Right cardiac atrium (tissue), 5 donors: Measurements from ENCODE around the gene TBL1X. TPM values are rescaled to one million over a fixed set of nuclear protein-coding genes. Genes with fewer than 3 reads are reported as not detected.

Source experiments
- ATAC-seq, 2 donors: fragments of 200-7000 bp; cut with Tn5 transposase; one replicate each; pipeline versions ENCODE4 v1.8.0 to v1.9.1; 2020; ENCODE audit warnings: moderate library complexity in 2 of 2, mild to moderate bottlenecking in 1 of 2
- DNase-seq, 3 donors: peaks; one replicate each; pipeline ENCODE4 v3.0.0-alpha.2; 2020
- H3K27ac ChIP-seq: one replicate; pipeline ENCODE4 v1.5.1; 2013; ENCODE audit warnings: mild to moderate bottlenecking, low read length, control low read depth, moderate library complexity
- H3K27me3 ChIP-seq: one replicate; pipeline ENCODE4 v1.6.1; 2013; ENCODE audit not compliant: control insufficient read depth, insufficient read depth
- H3K4me1 ChIP-seq: one replicate; pipeline ENCODE4 v1.6.1; 2013; ENCODE audit warnings: low read length; ENCODE audit not compliant: control insufficient read depth, insufficient read depth
- H3K4me3 ChIP-seq: one replicate; pipeline ENCODE4 v1.5.1; 2013; ENCODE audit warnings: low read length, control low read depth
- H3K9me3 ChIP-seq: one replicate; pipeline ENCODE4 v1.6.1; 2013; ENCODE audit warnings: low read length; ENCODE audit not compliant: control insufficient read depth
- WGBS: extraction: QIAGEN DNeasy Blood & Tissue Kit; methylation state at CpG from one replicate; pipeline ENCODE4 v1.1.7; 2013; 5-methylcytosine and 5-hydroxymethylcytosine counted together
- intact Hi-C, 4 donors: fragments of 100-400 bp; cut with DNase I; formaldehyde crosslinking; loops; one replicate each; pipeline versions ENCODE4 v1.11.0 to v1.14.0; 2022 to 2023
- polyA plus RNA-seq: library from polyadenylated mRNA; stranded (reverse); fragments of 200-250 nt; gene quantifications from one replicate; pipeline ENCODE4 v1.2.3, GENCODE V29; 2013
- total RNA-seq, 4 donors: library from RNA; stranded (reverse); fragmentation: NEBNext Ultra II Directional; extraction: Animal tissue kit (Norgen Biotek cat#: 25700); gene quantifications; one replicate each; pipeline ENCODE4 v1.2.1, GENCODE V29; 2021
- donor health status: healthy with polysubstance abuse.
- donor health status: DM: no; HTN: yes; CAD: no.
- donor health status: DM: no; HTN: no; CAD: no.
- donor health status: DM: no; HTN: yes; CAD: no; lungs with severe emphysema.
- donor health status: DM: yes; HTN: yes; CAD: no.

TBL1X gene
- total and polyA plus RNA-seq, 5 donors, result 5.1 to 16.3 (median 13.4) TPM

- no peak overlapping the region for H3K27ac ChIP-seq
- peaks cover 2% of the 10 kb centered on the region for H3K4me1 ChIP-seq
- 46% methylated on average over 3 of the region's 3 CpGs for WGBS
- no peaks in the 10 kb centered on the region for H3K9me3 ChIP-seq
- intact Hi-C loops, result no loop called here
- ATAC-seq (no peak), DNase-seq (no peak)
- H3K27me3 ChIP-seq, result no peaks in the 10 kb centered on the region
- H3K4me3 ChIP-seq, result no peak overlapping the region
Measured at GRCh38 chrX:9668537-9668936, 203.7 kb downstream of the TBL1X start.

- no peak for DNase-seq
- peaks cover 2% of the 10 kb centered on the region for H3K4me1 ChIP-seq
- intact Hi-C loops, result no loop called here
- 75% methylated on average over 8 of the region's 8 CpGs for WGBS
- no peak overlapping the region for H3K4me3 ChIP-seq
- no peak overlapping the region for H3K27ac ChIP-seq
- H3K9me3 ChIP-seq, result no peaks in the 10 kb centered on the region
- no peaks in the 10 kb centered on the region for H3K27me3 ChIP-seq
- ATAC-seq, result no peak
Measured at GRCh38 chrX:9670136-9670814, 205.4 kb downstream of the TBL1X start.

- intact Hi-C loops, result no loop called here
- no peak overlapping the region for H3K27ac ChIP-seq
- no peaks in the 10 kb centered on the region for H3K27me3 ChIP-seq
- ATAC-seq, result no peak
- H3K9me3 ChIP-seq, result no peaks in the 10 kb centered on the region
- H3K4me3 ChIP-seq, result no peak overlapping the region
- peaks cover 5% of the 10 kb centered on the region for H3K4me1 ChIP-seq
- 87% methylated on average over 3 of the region's 3 CpGs for whole genome bisulfite sequencing
- no peak for DNase-seq
Measured at GRCh38 chrX:9671998-9672397, 207.1 kb downstream of the TBL1X start.

- intact Hi-C loops, result no loop called here
- no peaks in the 10 kb centered on the region for H3K27me3 ChIP-seq
- H3K9me3 ChIP-seq, result no peaks in the 10 kb centered on the region
- no peak overlapping the region for H3K27ac ChIP-seq
- no peak for ATAC-seq
- no peak for DNase-seq
- WGBS, result 38% methylated on average over 13 of the region's 13 CpGs
- H3K4me3 ChIP-seq, result no peak overlapping the region
- H3K4me1 ChIP-seq, result peaks cover 3% of the 10 kb centered on the region
Measured at GRCh38 chrX:9676306-9676705, 211.4 kb downstream of the TBL1X start.

GRCh38 chrX:9676738-9677097, 211.9 kb downstream of the TBL1X start:
- intact Hi-C loops, result no loop called here
- Histone ChIP-seq H3K4me1 (peaks cover 3% of the 10 kb centered on the region), H3K27me3 (no peaks in the 10 kb centered on the region), H3K9me3 (no peaks in the 10 kb centered on the region), H3K4me3 (no peak overlapping the region), H3K27ac (no peak overlapping the region)
- WGBS, result 60% methylated on average over 6 of the region's 6 CpGs
- ATAC-seq (no peak), DNase-seq (no peak)

- intact Hi-C loops, result no loop called here
- no peak for DNase-seq
- no peak overlapping the region for H3K4me3 ChIP-seq
- ATAC-seq, result peak; percentile 22 to 47
- WGBS, result 48% methylated on average over 7 of the region's 7 CpGs
- H3K4me1 ChIP-seq, result peaks cover 3% of the 10 kb centered on the region
- H3K27me3 ChIP-seq, result no peaks in the 10 kb centered on the region
- H3K9me3 ChIP-seq, result no peaks in the 10 kb centered on the region
- H3K27ac ChIP-seq, result no peak overlapping the region
Measured at GRCh38 chrX:9677098-9677739, 212.4 kb downstream of the TBL1X start.

- H3K27me3 ChIP-seq, result no peaks in the 10 kb centered on the region
- no peaks in the 10 kb centered on the region for H3K9me3 ChIP-seq
- 95% methylated on average over 3 of the region's 3 CpGs for WGBS
- ATAC-seq (no peak), DNase-seq (no peak)
- intact Hi-C loops, result no loop called here
- no peak overlapping the region for H3K4me3 ChIP-seq
- peaks cover 3% of the 10 kb centered on the region for H3K4me1 ChIP-seq
- H3K27ac ChIP-seq, result no peak overlapping the region
Measured at GRCh38 chrX:9678215-9678965, 213.5 kb downstream of the TBL1X start.

- Histone ChIP-seq H3K9me3 (no peaks in the 10 kb centered on the region), H3K4me3 (no peak overlapping the region), H3K4me1 (peaks cover 3% of the 10 kb centered on the region), H3K27me3 (no peaks in the 10 kb centered on the region), H3K27ac (no peak overlapping the region)
- intact Hi-C loops, result no loop called here
- WGBS, result 94% methylated on average over 9 of the region's 9 CpGs
- DNase-seq (no peak), ATAC-seq (no peak)
Measured at GRCh38 chrX:9681011-9681410, 216.2 kb downstream of the TBL1X start.

- Histone ChIP-seq H3K27ac (no peak overlapping the region), H3K27me3 (no peaks in the 10 kb centered on the region), H3K9me3 (no peaks in the 10 kb centered on the region), H3K4me3 (no peak overlapping the region), H3K4me1 (no peaks in the 10 kb centered on the region)
- ATAC-seq (no peak), DNase-seq (no peak)
- intact Hi-C loops, result no loop called here
- 90% methylated on average over 4 of the region's 4 CpGs for WGBS
Measured at GRCh38 chrX:9681422-9681821, 216.6 kb downstream of the TBL1X start.

GRCh38 chrX:9682456-9682855, 217.6 kb downstream of the TBL1X start:
- no peak overlapping the region for H3K27ac ChIP-seq
- H3K4me1 ChIP-seq, result no peaks in the 10 kb centered on the region
- intact Hi-C loops, result no loop called here
- no peaks in the 10 kb centered on the region for H3K9me3 ChIP-seq
- DNase-seq (no peak), ATAC-seq (peak; percentile 45 to 64)
- no peaks in the 10 kb centered on the region for H3K27me3 ChIP-seq
- no peak overlapping the region for H3K4me3 ChIP-seq
- WGBS, result 68% methylated on average over 10 of the region's 10 CpGs

GRCh38 chrX:9682861-9683260, 218.0 kb downstream of the TBL1X start:
- intact Hi-C loops, result no loop called here
- Histone ChIP-seq H3K27me3 (no peaks in the 10 kb centered on the region), H3K27ac (no peak overlapping the region), H3K9me3 (no peaks in the 10 kb centered on the region), H3K4me1 (no peaks in the 10 kb centered on the region), H3K4me3 (no peak overlapping the region)
- DNase-seq (no peak), ATAC-seq (no peak)
- 96% methylated on average over 6 of the region's 6 CpGs for WGBS
